Breast epithelium (tissue), 3 donors: ENCODE measurements around the gene SRC.

Source experiments
- CTCF ChIP-seq, 3 donors: fragments of 450-650 bp; IDR thresholded peaks; one replicate each; pipeline ENCODE4 v1.5.1; 2016 to 2017; ENCODE audit warnings: antibody characterized with exemption in 3 of 3, mild to moderate bottlenecking in 3 of 3, moderate library complexity in 3 of 3
- POLR2A ChIP-seq: fragments of 450-650 bp; IDR thresholded peaks from one replicate; pipeline ENCODE4 v1.6.1; 2016; ENCODE audit warnings: antibody characterized with exemption, mild to moderate bottlenecking, moderate library complexity
- POLR2AphosphoS5 ChIP-seq, 3 donors: sonication (generic); formaldehyde crosslinking; IDR thresholded peaks; one replicate each; pipeline ENCODE4 v1.6.1; 2017; ENCODE audit warnings: antibody characterized with exemption in 3 of 3

DNA sequence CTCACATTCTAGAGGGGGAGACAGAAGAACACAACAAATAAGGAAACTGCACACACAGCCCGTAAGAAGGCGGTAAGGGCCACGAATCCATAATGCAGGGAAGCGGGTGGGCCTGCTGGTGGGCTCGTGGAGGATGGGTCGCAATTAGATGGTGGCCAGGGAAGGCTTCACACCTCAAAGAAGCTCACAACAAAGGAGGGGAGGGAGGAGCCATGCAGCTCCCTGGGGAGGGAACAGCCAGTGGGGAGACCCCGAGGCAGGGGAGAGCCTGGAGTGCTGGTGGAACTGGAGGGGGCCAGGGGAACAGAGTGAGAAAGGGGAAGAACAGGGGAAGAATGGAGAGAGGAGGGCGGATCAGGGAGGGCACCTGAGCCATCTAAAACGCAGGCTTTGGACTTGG lies 13.4 kb downstream of the SRC start:
- TF ChIP-seq CTCF (IDR thresholded peaks at IDR 0.05) (no peak), POLR2A (no peak), POLR2AphosphoS5 (IDR thresholded peaks at IDR 0.05) (no peak)
